KOPT-K1 (cell line): Measurements from ENCODE around the gene CD22.

Experiments used
- H3K27ac ChIP-seq: fragments of 200-600 bp; sonication (generic); 2 replicates; pipeline ENCODE4 v1.5.1; 2016; ENCODE audit warnings: antibody characterized with exemption, mild to moderate bottlenecking, low read depth, low read length; ENCODE audit not compliant: poor library complexity, severe bottlenecking
- H3K36me3 ChIP-seq: fragments of 200-600 bp; sonication (generic); 2 replicates; pipeline ENCODE4 v1.5.1; 2017; ENCODE audit warnings: antibody characterized with exemption, mild to moderate bottlenecking, low read length, moderate library complexity; ENCODE audit not compliant: insufficient read depth
- H3K9me3 ChIP-seq: fragments of 200-600 bp; sonication (generic); 2 replicates; pipeline ENCODE4 v1.5.1; 2017; ENCODE audit warnings: antibody characterized with exemption, low read length, mild to moderate bottlenecking; ENCODE audit not compliant: insufficient read depth, poor library complexity, severe bottlenecking

The CD22 gene

GRCh38 chr19:35303357-35303915 is 25.6 kb upstream of the CD22 start:
- Histone ChIP-seq H3K36me3 (no peaks in the 10 kb centered on the region), H3K27ac (no peak overlapping the region), H3K9me3 (no peaks in the 10 kb centered on the region)

GRCh38 chr19:35304036-35304435 is 25.0 kb upstream of the CD22 start:
- no peaks in the 10 kb centered on the region for H3K36me3 ChIP-seq
- H3K9me3 ChIP-seq: no peaks in the 10 kb centered on the region
- no peak overlapping the region for H3K27ac ChIP-seq

DNA sequence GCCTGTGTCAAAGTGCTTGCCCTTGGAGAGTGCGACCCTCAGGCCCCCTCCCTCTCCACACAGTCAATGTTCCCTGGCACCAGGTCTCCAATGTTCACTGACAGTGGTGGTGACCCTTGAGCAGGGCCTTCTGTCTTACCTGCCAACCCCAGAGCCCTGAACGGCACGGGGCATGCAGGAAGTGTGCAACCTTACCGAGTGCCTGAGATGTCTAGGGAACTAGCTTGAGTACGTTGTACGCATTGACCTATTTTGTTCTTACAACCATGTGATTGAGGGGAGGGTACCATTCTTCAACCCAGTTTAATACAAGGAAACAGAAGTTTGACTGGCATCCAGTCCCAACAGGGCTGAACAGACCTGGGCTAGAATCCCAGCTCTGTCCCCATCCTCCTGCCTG is 23.8 kb upstream of the CD22 start:
- Histone ChIP-seq H3K36me3 (no peaks in the 10 kb centered on the region), H3K27ac (no peak overlapping the region), H3K9me3 (no peaks in the 10 kb centered on the region)

DNA sequence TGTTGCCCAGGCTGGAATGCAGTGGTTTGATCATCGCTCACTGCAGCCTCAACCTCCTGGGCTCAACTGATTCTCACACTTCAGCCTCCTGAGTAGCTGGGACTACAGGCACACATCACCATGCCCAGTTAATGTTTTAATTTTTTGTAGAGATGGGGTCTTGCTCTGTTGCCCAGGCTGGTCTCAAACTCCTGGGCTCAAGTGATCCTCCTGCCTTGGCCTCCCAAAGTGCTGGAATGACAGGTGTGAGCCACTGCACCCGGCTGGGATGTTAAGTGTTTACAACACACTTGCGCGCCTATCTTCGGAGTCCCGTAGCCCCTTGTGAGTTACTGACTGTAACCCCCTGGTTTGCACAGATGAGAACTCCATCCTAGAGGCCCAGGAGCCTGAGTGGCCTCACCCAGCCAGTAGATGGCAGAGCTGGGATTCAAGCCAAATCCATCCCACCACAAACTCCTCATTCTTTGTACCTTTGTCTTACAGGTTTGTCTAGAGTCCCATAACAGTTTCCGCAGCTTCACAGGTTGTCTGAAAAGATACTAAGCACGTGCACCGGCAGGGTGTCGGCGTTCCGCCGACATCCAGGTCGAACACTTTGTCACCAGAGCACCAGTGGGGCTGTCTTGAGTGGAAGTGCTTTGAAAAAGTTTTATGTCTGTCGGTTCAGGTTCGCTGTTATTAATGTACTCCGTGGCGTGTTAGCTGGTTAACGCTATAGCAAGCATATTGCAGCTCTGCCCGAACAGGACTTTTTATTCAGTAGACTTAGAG is 22.3 kb upstream of the CD22 start:
- no peaks in the 10 kb centered on the region for H3K36me3 ChIP-seq
- H3K9me3 ChIP-seq: no peaks in the 10 kb centered on the region
- no peak overlapping the region for H3K27ac ChIP-seq

GRCh38 chr19:35307931-35308330 is 21.1 kb upstream of the CD22 start:
- Histone ChIP-seq H3K36me3 (no peaks in the 10 kb centered on the region), H3K27ac (no peak overlapping the region), H3K9me3 (no peaks in the 10 kb centered on the region)

DNA sequence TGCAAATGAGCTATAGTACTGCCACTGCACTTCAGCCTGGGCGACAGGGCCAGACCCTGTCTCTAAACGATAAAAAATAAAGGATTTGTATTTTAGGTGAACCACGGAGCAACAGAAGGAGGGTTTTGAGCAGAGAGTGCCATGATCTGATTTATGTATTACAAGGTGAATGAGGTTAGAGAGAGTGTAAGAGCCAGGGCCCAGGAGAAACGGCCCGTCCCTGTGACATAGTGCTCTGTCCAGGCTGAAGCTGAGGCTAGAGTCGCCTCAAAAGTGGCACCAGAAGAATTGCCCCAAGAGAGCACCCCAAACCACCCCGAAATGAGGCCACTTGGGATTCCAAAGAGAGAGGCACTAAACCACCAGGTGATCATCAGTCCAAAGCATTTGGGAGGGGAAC is 20.1 kb upstream of the CD22 start:
- Histone ChIP-seq H3K27ac (no peak overlapping the region), H3K36me3 (no peaks in the 10 kb centered on the region), H3K9me3 (no peaks in the 10 kb centered on the region)

- no peak overlapping the region for H3K27ac ChIP-seq
- H3K36me3 ChIP-seq: no peaks in the 10 kb centered on the region
Measured at GRCh38 chr19:35309481-35310279, 19.3 kb upstream of the CD22 start.

GRCh38 chr19:35310331-35310730 is 18.7 kb upstream of the CD22 start:
- Histone ChIP-seq H3K27ac (no peak overlapping the region), H3K36me3 (no peaks in the 10 kb centered on the region), H3K9me3 (no peaks in the 10 kb centered on the region)

More at GRCh38 chr19:35309481-35310279, 19.3 kb upstream of the CD22 start:
- H3K9me3 ChIP-seq: no peaks in the 10 kb centered on the region

GRCh38 chr19:35310811-35311465 is 18.0 kb upstream of the CD22 start:
- H3K9me3 ChIP-seq: no peaks in the 10 kb centered on the region
- no peaks in the 10 kb centered on the region for H3K36me3 ChIP-seq
- no peak overlapping the region for H3K27ac ChIP-seq

DNA sequence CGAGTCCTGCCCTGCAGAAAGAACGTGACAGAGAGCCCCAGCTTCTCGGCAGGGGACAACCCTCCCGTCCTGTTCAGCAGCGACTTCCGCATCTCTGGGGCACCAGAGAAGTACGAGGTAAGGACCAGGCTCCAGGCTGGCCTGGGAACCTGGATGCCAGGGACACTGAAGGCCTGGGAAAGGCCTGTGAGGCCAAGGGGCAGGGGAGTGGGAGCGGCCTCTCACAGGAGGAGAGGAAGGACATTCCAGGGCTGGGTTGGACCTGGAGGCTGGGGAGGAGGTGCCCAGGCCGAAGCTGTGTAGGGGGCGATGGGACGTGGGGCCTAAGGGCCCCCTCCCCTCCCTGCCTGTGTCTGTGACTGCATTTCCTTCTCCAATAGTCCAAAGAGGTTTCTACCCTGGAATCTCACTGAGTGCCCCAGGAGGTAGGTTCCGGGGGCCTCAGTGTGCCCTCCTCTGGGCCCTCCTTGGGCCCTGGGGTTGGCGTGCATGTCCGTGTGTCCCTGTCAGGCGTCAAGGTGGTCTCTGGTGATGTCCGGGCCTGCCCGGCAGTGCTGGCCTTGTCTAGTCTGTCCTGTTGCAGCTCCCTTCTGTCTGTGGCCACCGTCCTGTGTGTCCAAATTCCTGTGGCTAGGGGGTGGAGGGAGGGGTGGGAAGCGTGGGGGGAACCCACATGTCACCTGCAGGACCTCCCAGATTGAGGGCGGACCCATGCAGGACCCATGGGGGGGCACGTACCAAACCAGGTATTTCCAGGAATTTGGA is 16.9 kb upstream of the CD22 start:
- no peaks in the 10 kb centered on the region for H3K9me3 ChIP-seq
- H3K27ac ChIP-seq: no peak overlapping the region
- H3K36me3 ChIP-seq: no peaks in the 10 kb centered on the region

DNA sequence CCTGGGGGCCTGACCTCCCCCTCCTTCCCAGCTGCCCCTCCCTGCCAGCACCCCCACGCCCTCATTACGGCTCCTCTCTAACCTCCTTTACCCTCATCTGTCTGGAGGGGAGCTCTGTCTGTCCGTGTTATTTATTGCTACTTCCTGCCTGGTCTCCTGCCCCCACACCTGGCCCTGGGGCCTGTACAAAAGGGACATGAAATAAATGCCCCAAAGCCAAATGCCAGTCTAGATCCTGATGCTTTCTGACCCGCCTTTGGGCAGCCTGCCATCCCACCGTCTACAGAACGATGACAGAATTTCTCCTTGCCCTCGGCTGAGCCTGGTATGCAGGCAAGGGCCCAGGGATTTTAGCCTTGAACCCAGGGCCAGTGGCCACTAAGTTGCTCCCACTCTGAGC is 15.4 kb upstream of the CD22 start:
- Histone ChIP-seq H3K36me3 (no peaks in the 10 kb centered on the region), H3K27ac (no peak overlapping the region), H3K9me3 (no peaks in the 10 kb centered on the region)

DNA sequence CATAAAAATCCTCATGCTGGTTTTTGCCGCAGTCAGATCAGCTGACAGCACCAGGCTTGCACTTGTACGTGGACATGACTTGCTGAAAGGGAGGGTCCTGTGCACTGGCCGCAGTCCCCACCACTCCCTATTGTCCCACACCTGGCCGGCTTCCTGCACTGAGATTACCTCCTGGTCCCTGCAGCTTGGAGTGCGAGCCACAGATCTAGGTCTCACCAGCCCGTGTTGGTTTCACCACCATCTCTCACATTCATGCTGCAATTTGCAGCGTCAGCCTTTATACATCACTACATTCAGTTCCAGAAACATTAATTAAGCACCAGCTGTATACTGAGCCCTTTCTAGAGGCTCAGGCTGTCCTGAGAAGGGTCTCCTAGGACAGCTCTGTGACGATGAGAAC is 15.0 kb upstream of the CD22 start:
- no peak overlapping the region for H3K27ac ChIP-seq
- no peaks in the 10 kb centered on the region for H3K36me3 ChIP-seq
- no peaks in the 10 kb centered on the region for H3K9me3 ChIP-seq

DNA sequence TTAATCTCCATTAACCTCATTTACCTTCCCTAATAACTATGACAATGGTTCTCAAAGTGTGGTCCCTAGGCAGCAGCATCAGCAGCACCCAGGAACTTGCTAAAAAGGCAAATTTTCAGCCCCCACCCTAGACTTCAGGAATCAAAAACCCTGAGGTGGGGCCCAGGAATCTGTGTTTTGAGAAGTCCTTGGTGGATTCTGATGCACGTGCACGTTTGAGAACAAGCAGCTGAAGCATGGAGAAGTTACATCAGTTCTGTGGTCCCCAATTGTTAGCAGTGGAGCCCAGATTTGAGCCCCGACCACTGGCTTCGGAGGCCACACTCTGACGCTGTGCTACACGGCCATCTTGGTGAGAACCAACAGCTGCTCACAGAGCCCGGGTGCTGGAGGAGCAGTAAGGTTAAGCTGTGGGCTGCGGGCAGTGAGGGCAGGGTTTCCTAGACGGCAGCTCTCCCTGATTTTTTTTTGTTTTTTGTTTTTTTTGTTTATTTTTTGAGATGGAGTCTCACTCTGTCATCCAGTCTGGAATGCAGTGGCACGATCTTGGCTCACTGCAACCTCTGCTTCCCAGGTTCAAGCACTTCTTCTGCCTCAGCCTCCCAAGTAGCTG is 14.0 kb upstream of the CD22 start:
- no peaks in the 10 kb centered on the region for H3K9me3 ChIP-seq
- no peak overlapping the region for H3K27ac ChIP-seq
- H3K36me3 ChIP-seq: no peaks in the 10 kb centered on the region

- H3K27ac ChIP-seq: no peak overlapping the region
- no peaks in the 10 kb centered on the region for H3K36me3 ChIP-seq
- no peaks in the 10 kb centered on the region for H3K9me3 ChIP-seq
Measured at GRCh38 chr19:35315883-35316282, 13.1 kb upstream of the CD22 start.
